ENCODE results near the gene TERT. TPM values are rescaled to one million over a fixed set of nuclear protein-coding genes. Genes with fewer than 3 reads are reported as not detected.
"Not testable (repeated sequence)": the region's sequence is repeated elsewhere in the genome, so short reads cannot be mapped to it uniquely, and the experiment has no call there.

TERT gene
- total RNA-seq, 4 donors from 2014 or later, result not detected

- TF ChIP-seq POLR2AphosphoS5 (IDR thresholded peaks at IDR 0.05) (no peak), POLR2A (IDR thresholded peaks at IDR 0.05) (no peak), CTCF (IDR thresholded peaks at IDR 0.05) (no peak), EP300 (IDR thresholded peaks at IDR 0.05) (no peak)
- no peak for ATAC-seq
- Histone ChIP-seq H3K36me3 (peaks cover 0 to 86% of the 10 kb centered on the region in 2 donors), H3K27me3 (no peaks in the 10 kb centered on the region), H3K4me3 (no peak overlapping the region), H3K27ac (peak overlapping the region in 1 of 4 donors; percentile 69), H3K4me1 (no peaks in the 10 kb centered on the region), H3K9me3 (no peaks in the 10 kb centered on the region)
- WGBS, 2 donors (ENCODE audit: low coverage in 1 of 2), result 75% methylated on average over 1 of the region's 9 CpGs; no CpG with 5 or more reads in 1 of the 2 donors
Observed at GRCh38 chr5:1329111-1329579, 34.3 kb upstream of the TERT start.

GRCh38 chr5:1328237-1329110 lies 33.6 kb upstream of the TERT start:
- not testable (repeated sequence) for H3K9me3 ChIP-seq, H3K4me3 ChIP-seq, H3K27me3 ChIP-seq, ATAC-seq, H3K4me1 ChIP-seq
- Histone ChIP-seq H3K27ac (peak overlapping the region in 2 of 4 donors; percentile 6 to 69), H3K36me3 (peaks cover 0 to 86% of the 10 kb centered on the region in 2 donors)
- 64 to 75% methylated on average over 5 to 6 of the region's 7 CpGs for WGBS, 2 donors (ENCODE audit: low coverage in 1 of 2)

GRCh38 chr5:1326901-1327756 lies 32.3 kb upstream of the TERT start:
- not testable (repeated sequence) for H3K27me3 ChIP-seq, H3K4me1 ChIP-seq, H3K4me3 ChIP-seq, H3K9me3 ChIP-seq, ATAC-seq
- H3K27ac ChIP-seq, result peak overlapping the region in 3 of 4 donors; percentile 32 to 79 (median 57)
- 31 to 61% methylated on average over 6 of the region's 6 CpGs for WGBS, 2 donors (ENCODE audit: low coverage in 1 of 2)
- peaks cover 0 to 86% of the 10 kb centered on the region in 2 donors for H3K36me3 ChIP-seq

GRCh38 chr5:1326532-1326875 lies 31.6 kb upstream of the TERT start:
- H3K36me3 ChIP-seq, result peaks cover 0 to 86% of the 10 kb centered on the region in 2 donors
- H3K9me3 ChIP-seq, H3K27me3 ChIP-seq, H3K4me1 ChIP-seq, H3K4me3 ChIP-seq, ATAC-seq: not testable (repeated sequence)
- H3K27ac ChIP-seq, result peak overlapping the region in 2 of 4 donors; percentile 57 to 79
- 65 to 68% methylated on average over 5 of the region's 5 CpGs for WGBS, 2 donors (ENCODE audit: low coverage in 1 of 2)

- Histone ChIP-seq H3K9me3 (no peaks in the 10 kb centered on the region), H3K4me1 (no peaks in the 10 kb centered on the region), H3K27ac (peak overlapping the region in 1 of 4 donors; percentile 79), H3K27me3 (no peaks in the 10 kb centered on the region), H3K36me3 (peaks cover 0 to 86% of the 10 kb centered on the region in 2 donors), H3K4me3 (no peak overlapping the region)
- TF ChIP-seq POLR2A (IDR thresholded peaks at IDR 0.05) (no peak), POLR2AphosphoS5 (IDR thresholded peaks at IDR 0.05) (no peak), CTCF (IDR thresholded peaks at IDR 0.05) (no peak), EP300 (IDR thresholded peaks at IDR 0.05) (no peak)
- WGBS, 2 donors (ENCODE audit: low coverage in 1 of 2), result 68 to 90% methylated on average over 4 to 6 of the region's 22 CpGs
- no peak for ATAC-seq
Observed at GRCh38 chr5:1325870-1326531, 31.1 kb upstream of the TERT start.

- H3K36me3 ChIP-seq, result peaks cover 0 to 86% of the 10 kb centered on the region in 2 donors
- 98% methylated on average over 8 of the region's 17 CpGs; no CpG with 5 or more reads in 1 of the 2 donors for WGBS, 2 donors (ENCODE audit: low coverage in 1 of 2)
- H3K9me3 ChIP-seq, result no peaks in the 10 kb centered on the region
- H3K27me3 ChIP-seq, result no peaks in the 10 kb centered on the region
- H3K27ac ChIP-seq, result no peak overlapping the region
- no peak overlapping the region for H3K4me3 ChIP-seq
- H3K4me1 ChIP-seq, result no peaks in the 10 kb centered on the region
- ATAC-seq, result no peak
- TF ChIP-seq POLR2A (IDR thresholded peaks at IDR 0.05), result no peak
- no peak for TF ChIP-seq CTCF (IDR thresholded peaks at IDR 0.05)
- TF ChIP-seq EP300 (IDR thresholded peaks at IDR 0.05), result no peak
- no peak for TF ChIP-seq POLR2AphosphoS5 (IDR thresholded peaks at IDR 0.05)
Observed at GRCh38 chr5:1325191-1325741, 30.4 kb upstream of the TERT start.

All from gastroesophageal sphincter (tissue), 4 donors.